Measurements from ENCODE around the gene ACSL5.
"Not testable (repeated sequence)": the region's sequence is repeated elsewhere in the genome, so short reads cannot be mapped to it uniquely, and the experiment has no call there.

ACSL5 gene

GRCh38 chr10:112404617-112405016 is 30.7 kb downstream of the ACSL5 start:
- no peak for TF ChIP-seq CTCF (IDR thresholded peaks at IDR 0.05; ENCODE audit: extremely low read depth, insufficient read depth, missing control alignments)
- in situ Hi-C loops (cut with MboI; ENCODE audit: low pct_unique_long_range_greater_than_20kb, low sequenced_read_pairs, unreplicated experiment), result no loop called here
- no peak for DNase-seq (ENCODE audit: low spot score)

- in situ Hi-C loops (cut with MboI; ENCODE audit: low pct_unique_long_range_greater_than_20kb, low sequenced_read_pairs, unreplicated experiment); DNase-seq (ENCODE audit: low spot score): not testable (repeated sequence)
Measured at GRCh38 chr10:112406806-112407205, 32.9 kb downstream of the ACSL5 start.

GRCh38 chr10:112407696-112408095 is 33.8 kb downstream of the ACSL5 start:
- DNase-seq (ENCODE audit: low spot score), result no peak
- TF ChIP-seq CTCF (IDR thresholded peaks at IDR 0.05; ENCODE audit: extremely low read depth, insufficient read depth, missing control alignments), result no peak
- in situ Hi-C loops (cut with MboI; ENCODE audit: low pct_unique_long_range_greater_than_20kb, low sequenced_read_pairs, unreplicated experiment), result no loop called here

- no peak for TF ChIP-seq CTCF (IDR thresholded peaks at IDR 0.05; ENCODE audit: extremely low read depth, insufficient read depth, missing control alignments)
- in situ Hi-C loops (cut with MboI; ENCODE audit: low pct_unique_long_range_greater_than_20kb, low sequenced_read_pairs, unreplicated experiment), result no loop called here
Measured at GRCh38 chr10:112409299-112409698, 35.4 kb downstream of the ACSL5 start.

GRCh38 chr10:112409755-112410154 is 35.8 kb downstream of the ACSL5 start:
- in situ Hi-C loops (cut with MboI; ENCODE audit: low pct_unique_long_range_greater_than_20kb, low sequenced_read_pairs, unreplicated experiment), result no loop called here
- no peak for TF ChIP-seq CTCF (IDR thresholded peaks at IDR 0.05; ENCODE audit: extremely low read depth, insufficient read depth, missing control alignments)
- no peak for DNase-seq (ENCODE audit: low spot score)

More at GRCh38 chr10:112409299-112409698, 35.4 kb downstream of the ACSL5 start:
- DNase-seq (ENCODE audit: low spot score), result no peak

GRCh38 chr10:112412696-112413095 is 38.8 kb downstream of the ACSL5 start:
- in situ Hi-C loops (cut with MboI; ENCODE audit: low pct_unique_long_range_greater_than_20kb, low sequenced_read_pairs, unreplicated experiment), result no loop called here
- DNase-seq (ENCODE audit: low spot score), result no peak
- TF ChIP-seq CTCF (IDR thresholded peaks at IDR 0.05; ENCODE audit: extremely low read depth, insufficient read depth, missing control alignments), result no peak

GRCh38 chr10:112421731-112422130 is 47.8 kb downstream of the ACSL5 start:
- in situ Hi-C loops (cut with MboI; ENCODE audit: low pct_unique_long_range_greater_than_20kb, low sequenced_read_pairs, unreplicated experiment), result no loop called here
- no peak for TF ChIP-seq CTCF (IDR thresholded peaks at IDR 0.05; ENCODE audit: extremely low read depth, insufficient read depth, missing control alignments)
- DNase-seq (ENCODE audit: low spot score), result no peak

Data from GM13977 (cell line).